Keratinocyte (primary cell): ENCODE data around the gene GALNT14. TPM values are rescaled to one million over a fixed set of nuclear protein-coding genes. Genes with fewer than 3 reads are reported as not detected.

ENCODE experiments used
- DNase-seq: peaks from one replicate; pipeline ENCODE4 v3.0.0-alpha.2; 2011; ENCODE audit warnings: low read depth, missing footprints, low spot score
- FAIRE-seq: peaks from 2 replicates; lab custom pipeline; 2011; peaks lifted over from hg19 to GRCh38; lab: Jason Lieb, UNC
- H2AFZ ChIP-seq: 2 replicates; pipeline ENCODE4 v1.6.0; 2012; ENCODE audit warnings: low read length, control low read depth, inconsistent platforms; ENCODE audit not compliant: control insufficient read depth
- H3K27ac ChIP-seq: 2 replicates; pipeline ENCODE4 v1.5.1; 2011; ENCODE audit warnings: low read length; ENCODE audit not compliant: control insufficient read depth, insufficient read depth
- H3K27me3 ChIP-seq: 3 replicates; pipeline ENCODE4 v1.6.0; 2011; ENCODE audit warnings: low read length; ENCODE audit not compliant: control insufficient read depth, insufficient read depth; ENCODE audit errors: extremely low read depth
- H3K36me3 ChIP-seq, 2 experiments: 2 replicates in 1 of 2; 3 replicates in 1 of 2; pipeline ENCODE4 v1.5.1; 2011; ENCODE audit warnings: low read length in 2 of 2, mild to moderate bottlenecking in 1 of 2; ENCODE audit not compliant: control insufficient read depth in 2 of 2, insufficient read depth in 2 of 2; ENCODE audit errors: extremely low read depth in 1 of 2
- H3K4me1 ChIP-seq: 3 replicates; pipeline ENCODE4 v1.5.1; 2011; ENCODE audit warnings: low read length; ENCODE audit not compliant: control insufficient read depth, insufficient read depth; ENCODE audit errors: extremely low read depth
- H3K4me2 ChIP-seq: 3 replicates; pipeline ENCODE4 v1.6.0; 2011; ENCODE audit warnings: low read depth, low read length; ENCODE audit not compliant: control insufficient read depth, insufficient read depth; ENCODE audit errors: extremely low read depth
- H3K4me3 ChIP-seq, 3 experiments: fragments of 200-600 bp in 1 of 3; sonication (generic) in 1 of 3; 2 replicates in 2 of 3; 3 replicates in 1 of 3; pipeline ENCODE4 v1.5.1; 2011 to 2016; ENCODE audit warnings: low read length in 3 of 3, mild to moderate bottlenecking in 3 of 3, control low read depth in 2 of 3, inconsistent platforms in 1 of 3, low read depth in 1 of 3, mixed read lengths in 1 of 3, mixed run types in 1 of 3, moderate library complexity in 1 of 3; ENCODE audit not compliant: control insufficient read depth in 2 of 3, insufficient read depth in 2 of 3; ENCODE audit errors: extremely low read depth in 1 of 3
- H3K79me2 ChIP-seq: 2 replicates; pipeline ENCODE4 v1.6.0; 2012; ENCODE audit warnings: low read length; ENCODE audit not compliant: control insufficient read depth, insufficient read depth
- H3K9ac ChIP-seq: 3 replicates; pipeline ENCODE4 v1.6.0; 2011; ENCODE audit warnings: low read length; ENCODE audit not compliant: control insufficient read depth, insufficient read depth; ENCODE audit errors: extremely low read depth
- H3K9me1 ChIP-seq: 3 replicates; pipeline ENCODE4 v1.6.0; 2011; ENCODE audit warnings: low read length; ENCODE audit not compliant: control insufficient read depth, insufficient read depth; ENCODE audit errors: extremely low read depth
- H3K9me3 ChIP-seq: 2 replicates; pipeline ENCODE4 v1.5.1; 2012; ENCODE audit warnings: low read depth, low read length; ENCODE audit not compliant: control insufficient read depth
- H4K20me1 ChIP-seq: 3 replicates; pipeline ENCODE4 v1.6.0; 2011; ENCODE audit warnings: low read length; ENCODE audit not compliant: control insufficient read depth, insufficient read depth; ENCODE audit errors: extremely low read depth
- EZH2 ChIP-seq: IDR thresholded peaks from one replicate; pipeline ENCODE4 v1.6.1; 2012; ENCODE audit warnings: inconsistent platforms, mild to moderate bottlenecking, low read length, moderate library complexity
- dilution Hi-C: fragments of 300-500 bp; cut with MboI; formaldehyde crosslinking; loops from one replicate; pipeline ENCODE4 v1.7.0; 2020; ENCODE audit warnings: low sequenced_read_pairs; ENCODE audit not compliant: extremely low pct_ligation_motif_present
- polyA plus RNA-seq, 5 experiments: library from polyadenylated mRNA; depleted of rRNA in 3 of 5; stranded (reverse) in 3 of 5; stranded (forward) in 1 of 5; unstranded in 1 of 5; fragments of >200 nt; gene quantifications; 1 replicate in 1 of 5; 2 replicates in 3 of 5; 3 replicates in 1 of 5; pipeline versions ENCODE4 v1.2.1 to v1.2.3, GENCODE V29; 2011 to 2012; ENCODE audit warnings: missing spikeins in 2 of 5, low read depth in 1 of 5, low replicate concordance in 1 of 5
- TF ChIP-seq, protein P1 (sequence below), 3 experiments: IDR thresholded peaks in 1 of 3; conservative IDR thresholded peaks in 1 of 3; optimal IDR thresholded peaks in 1 of 3; 2 replicates in 2 of 3; 3 replicates in 1 of 3; pipeline versions ENCODE3 to v1.5.1; 2011; ENCODE audit warnings: low read length in 3 of 3, mild to moderate bottlenecking in 3 of 3, moderate library complexity in 2 of 3, control low read depth in 1 of 3, inconsistent platforms in 1 of 3; ENCODE audit not compliant: insufficient read depth in 2 of 3; ENCODE audit errors: extremely low read depth in 1 of 3

GALNT14 gene
- polyA plus RNA-seq, 1 donor (not counting 4 experiments of a cell fraction or from before 2014, with no cell fraction given) = 27.4 TPM

DNA sequence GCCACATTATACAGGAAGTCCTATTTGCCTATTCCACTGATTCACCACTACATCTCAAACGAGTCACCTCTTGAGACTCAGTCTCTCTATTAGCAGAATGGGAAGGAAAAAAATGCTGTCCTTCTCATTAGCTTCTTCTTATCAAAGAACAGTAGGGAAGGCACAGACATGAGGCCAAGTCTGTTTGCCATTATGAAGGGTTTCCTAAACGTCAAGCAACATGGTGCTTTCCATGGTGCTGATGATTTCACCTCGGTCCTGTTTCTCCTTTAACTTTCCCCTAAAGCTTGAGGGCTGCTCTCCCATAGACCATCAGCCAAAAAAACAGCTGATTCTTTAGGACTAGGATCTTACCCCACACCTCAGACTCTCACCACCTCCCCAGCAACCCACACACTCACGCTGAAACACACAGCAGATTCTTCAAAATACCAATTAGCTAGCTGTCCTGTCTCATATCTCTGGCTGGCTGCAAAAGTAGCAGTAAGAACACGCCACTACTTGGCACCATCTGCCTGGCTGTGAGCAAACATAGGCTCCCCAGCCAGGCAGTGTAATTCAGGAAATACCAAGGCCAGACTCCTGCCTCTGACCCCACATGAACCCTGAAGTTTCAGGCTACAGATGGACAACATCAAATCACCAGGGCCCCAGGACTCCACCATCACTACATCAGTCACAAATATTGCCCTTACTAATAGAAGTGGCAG lies 30.5 kb downstream of the GALNT14 start:
- H3K9me1 ChIP-seq = no peaks in the 10 kb centered on the region
- FAIRE-seq = peak; percentile 75
- H3K4me2 ChIP-seq = no peak overlapping the region
- H3K27ac ChIP-seq = no peak overlapping the region
- DNase-seq = no peak
- H3K27me3 ChIP-seq = no peaks in the 10 kb centered on the region
- H3K4me3 ChIP-seq = no peak overlapping the region
- peaks cover 7% of the 10 kb centered on the region for H4K20me1 ChIP-seq
- no peak for TF ChIP-seq EZH2
- TF ChIP-seq, protein P1, sequence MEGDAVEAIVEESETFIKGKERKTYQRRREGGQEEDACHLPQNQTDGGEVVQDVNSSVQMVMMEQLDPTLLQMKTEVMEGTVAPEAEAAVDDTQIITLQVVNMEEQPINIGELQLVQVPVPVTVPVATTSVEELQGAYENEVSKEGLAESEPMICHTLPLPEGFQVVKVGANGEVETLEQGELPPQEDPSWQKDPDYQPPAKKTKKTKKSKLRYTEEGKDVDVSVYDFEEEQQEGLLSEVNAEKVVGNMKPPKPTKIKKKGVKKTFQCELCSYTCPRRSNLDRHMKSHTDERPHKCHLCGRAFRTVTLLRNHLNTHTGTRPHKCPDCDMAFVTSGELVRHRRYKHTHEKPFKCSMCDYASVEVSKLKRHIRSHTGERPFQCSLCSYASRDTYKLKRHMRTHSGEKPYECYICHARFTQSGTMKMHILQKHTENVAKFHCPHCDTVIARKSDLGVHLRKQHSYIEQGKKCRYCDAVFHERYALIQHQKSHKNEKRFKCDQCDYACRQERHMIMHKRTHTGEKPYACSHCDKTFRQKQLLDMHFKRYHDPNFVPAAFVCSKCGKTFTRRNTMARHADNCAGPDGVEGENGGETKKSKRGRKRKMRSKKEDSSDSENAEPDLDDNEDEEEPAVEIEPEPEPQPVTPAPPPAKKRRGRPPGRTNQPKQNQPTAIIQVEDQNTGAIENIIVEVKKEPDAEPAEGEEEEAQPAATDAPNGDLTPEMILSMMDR (optimal IDR thresholded peaks at IDR 0.05 in 1 of 3, IDR thresholded peaks at IDR 0.05 in 1 of 3, conservative IDR thresholded peaks at IDR 0.05 in 1 of 3; ENCODE audit: extremely low read depth in 1 of 3, insufficient read depth in 2 of 3, low read length in 3 of 3) = no peak
- no peaks in the 10 kb centered on the region for H3K9me3 ChIP-seq
- dilution Hi-C loops = no loop called here
- H3K36me3 ChIP-seq = no peaks in the 10 kb centered on the region
- H2AFZ ChIP-seq = no peak overlapping the region
- H3K79me2 ChIP-seq = peaks cover 16% of the 10 kb centered on the region
- H3K4me1 ChIP-seq = peaks cover 16% of the 10 kb centered on the region
- H3K9ac ChIP-seq = no peak overlapping the region

GRCh38 chr2:31101701-31102100 lies 36.5 kb downstream of the GALNT14 start:
- DNase-seq (no peak), FAIRE-seq (no peak)
- TF ChIP-seq, protein P1 (optimal IDR thresholded peaks at IDR 0.05 in 1 of 3, IDR thresholded peaks at IDR 0.05 in 1 of 3, conservative IDR thresholded peaks at IDR 0.05 in 1 of 3; ENCODE audit: extremely low read depth in 1 of 3, insufficient read depth in 2 of 3, low read length in 3 of 3) = no peak
- TF ChIP-seq EZH2 = no peak
- Histone ChIP-seq H3K4me3 (no peak overlapping the region), H3K9me1 (no peaks in the 10 kb centered on the region), H3K27ac (no peak overlapping the region), H3K9ac (no peak overlapping the region), H3K4me1 (peaks cover 8% of the 10 kb centered on the region), H3K9me3 (no peaks in the 10 kb centered on the region), H3K4me2 (no peak overlapping the region), H3K79me2 (no peaks in the 10 kb centered on the region), H4K20me1 (no peaks in the 10 kb centered on the region), H2AFZ (no peak overlapping the region), H3K27me3 (no peaks in the 10 kb centered on the region), H3K36me3 (no peaks in the 10 kb centered on the region)
- dilution Hi-C loops = no loop called here
